OCI-LY7 (cell line): ENCODE data around the gene MEIOC.

Source experiments
- CTCF ChIP-seq: fragments of 200-600 bp; sonication (generic); conservative IDR thresholded peaks from 2 replicates; pipeline ENCODE4 v1.5.1; 2014; ENCODE audit warnings: mild to moderate bottlenecking, antibody characterized with exemption, low read length, moderate library complexity, mixed read lengths
- EZH2phosphoT487 ChIP-seq: fragments of 200-600 bp; sonication (generic); IDR thresholded peaks from 2 replicates; pipeline ENCODE4 v1.6.1; 2018; ENCODE audit warnings: low read depth, borderline replicate concordance, mild to moderate bottlenecking, mixed run types, antibody characterized with exemption, low read length, moderate library complexity, mixed read lengths

- TF ChIP-seq CTCF (no peak), EZH2phosphoT487 (no peak)
These were observed 8.6 kb downstream of the MEIOC start for GRCh38 chr17:44664867-44665266.
